HepG2 (cell line): ENCODE measurements around the gene UNC79. TPM values are rescaled to one million over a fixed set of nuclear protein-coding genes. Genes with fewer than 3 reads are reported as not detected.
A peak's percentile ranks its signal among the peaks of the same experiment; 100 is the strongest.

ENCODE experiments used
- ATAC-seq: fragments of 200-7000 bp; cut with Tn5 transposase; 3 replicates; pipeline ENCODE4 v1.9.1; 2020; ENCODE audit warnings: mild to moderate bottlenecking, moderate library complexity
- BruUV-seq: library from RNA; stranded (reverse); fragments of 400-500 nt; replicated peaks from 2 replicates; lab custom pipeline; 2021; lab: Mats Ljungman, UMichigan
- CTCF ChIA-PET: fragments of 300-600 bp; formaldehyde crosslinking; extraction: SDS; loops from one replicate; lab custom pipeline; 2021; ENCODE audit warnings: low total read pairs, inconsistent platforms, low intra/inter-chr PET ratio; lab: Yijun Ruan, JAX
- POLR2A ChIA-PET: fragments of 350-600 bp; sonication (Branson Sonifier 250); formaldehyde crosslinking; loops from one replicate; lab custom pipeline; 2020; ENCODE audit warnings: antibody characterized with exemption, inconsistent platforms; lab: Yijun Ruan, JAX
- DNase-seq: peaks from one replicate; pipeline ENCODE4 v3.0.0-alpha.2; 2015; ENCODE audit warnings: low spot score
- FAIRE-seq: peaks from 3 replicates; lab custom pipeline; 2011; peaks lifted over from hg19 to GRCh38; lab: Jason Lieb, UNC
- H2AFZ ChIP-seq: one replicate; pipeline ENCODE4 v1.6.1; 2011; ENCODE audit warnings: low read length, inconsistent platforms
- H3K27ac ChIP-seq: fragments of 300-600 bp; 3 replicates; pipeline ENCODE4 v1.8.0; 2011; ENCODE audit warnings: mixed run types, mild to moderate bottlenecking, mixed read lengths, low read length, inconsistent platforms; ENCODE audit not compliant: insufficient read depth; ENCODE audit errors: extremely low read length
- H3K27me3 ChIP-seq, 2 experiments: fragments of 200-600 bp in 1 of 2; 2 replicates in 1 of 2; 3 replicates in 1 of 2; pipeline versions ENCODE4 v1.6.0 to v1.8.0; 2011; ENCODE audit warnings: low read length in 2 of 2, mild to moderate bottlenecking in 2 of 2, moderate library complexity in 2 of 2, inconsistent platforms in 1 of 2; ENCODE audit not compliant: insufficient read depth in 2 of 2, control insufficient read depth in 1 of 2
- H3K36me3 ChIP-seq, 2 experiments: fragments of 200-600 bp in 1 of 2; replicated peaks in 1 of 2; 2 replicates in 1 of 2; 3 replicates in 1 of 2; pipeline versions ENCODE4 v1.5.1 to v1.8.0; 2011; ENCODE audit warnings: low read length in 2 of 2, inconsistent platforms in 1 of 2; ENCODE audit not compliant: insufficient read depth in 2 of 2, control insufficient read depth in 1 of 2
- H3K4me1 ChIP-seq: 2 replicates; pipeline ENCODE4 v1.5.1; 2012; ENCODE audit warnings: low read length, inconsistent platforms; ENCODE audit not compliant: insufficient read depth
- H3K4me2 ChIP-seq: 2 replicates; pipeline ENCODE4 v1.6.0; 2011; ENCODE audit warnings: low read depth, low read length, inconsistent platforms
- H3K4me3 ChIP-seq, 3 experiments: fragments of 200-600 bp in 1 of 3; sonication (generic), shearing (Covaris generic) in 1 of 3; replicated peaks in 1 of 3; 2 replicates each; pipeline ENCODE4 v1.5.1; 2011 to 2016; ENCODE audit warnings: low read length in 3 of 3, inconsistent platforms in 2 of 3, low read depth in 2 of 3, mild to moderate bottlenecking in 2 of 3, control low read depth in 1 of 3, mixed read lengths in 1 of 3; ENCODE audit not compliant: insufficient read depth in 1 of 3
- H3K79me2 ChIP-seq: one replicate; pipeline ENCODE4 v1.6.1; 2011; ENCODE audit warnings: low read length, inconsistent platforms; ENCODE audit not compliant: insufficient read depth
- H3K9ac ChIP-seq: 2 replicates; pipeline ENCODE4 v1.6.0; 2011; ENCODE audit warnings: mild to moderate bottlenecking, low read depth, low read length, inconsistent platforms; ENCODE audit not compliant: insufficient read depth
- H3K9me3 ChIP-seq: 2 replicates; pipeline ENCODE4 v1.5.1; 2012; ENCODE audit warnings: mild to moderate bottlenecking, low read length
- H4K20me1 ChIP-seq: 2 replicates; pipeline ENCODE4 v1.6.0; 2011; ENCODE audit warnings: inconsistent platforms, mild to moderate bottlenecking, low read length, moderate library complexity; ENCODE audit not compliant: insufficient read depth
- ASH2L ChIP-seq: fragments of 300-600, 200-600 bp; sonication (generic); IDR thresholded peaks from 2 replicates; pipeline ENCODE4 v1.7.0; 2017; ENCODE audit warnings: low read depth, mild to moderate bottlenecking, moderate library complexity, mixed read lengths, low read length; ENCODE audit not compliant: insufficient read length
- ATF7 ChIP-seq, 2 experiments: fragments of 450-650 bp in 1 of 2; sonication (generic) in 1 of 2; formaldehyde crosslinking in 1 of 2; IDR thresholded peaks; 2 replicates each; pipeline versions ENCODE4 v1.4.0 to v1.6.1; 2016 to 2020; ENCODE audit warnings: antibody characterized with exemption in 1 of 2, mild to moderate bottlenecking in 1 of 2, missing genetic modification reagents in 1 of 2
- CEBPB ChIP-seq: IDR thresholded peaks from 2 replicates; pipeline ENCODE4 v1.6.1; 2011; ENCODE audit warnings: low read depth, low read length, improper control_type of control experiment, borderline replicate concordance
- ISX ChIP-seq: sonication (generic); formaldehyde crosslinking; conservative IDR thresholded peaks from 2 replicates; pipeline ENCODE4 v1.5.0; 2020; ENCODE audit warnings: missing genetic modification reagents
- NFYB ChIP-seq: sonication (generic); formaldehyde crosslinking; IDR thresholded peaks from 2 replicates; pipeline ENCODE4 v1.4.0; 2020; ENCODE audit warnings: missing genetic modification reagents
- NR2F2 ChIP-seq: IDR thresholded peaks from 2 replicates; pipeline ENCODE4 v1.6.1; 2012; ENCODE audit warnings: low read depth, inconsistent platforms, borderline replicate concordance
- SRSF9 ChIP-seq: fragments of 200-400 bp; formaldehyde crosslinking; IDR thresholded peaks from 2 replicates; pipeline ENCODE4 v1.6.1; 2018; ENCODE audit warnings: borderline replicate concordance, mild to moderate bottlenecking, low read depth, low read length; ENCODE audit not compliant: insufficient read depth, poor library complexity, severe bottlenecking
- TBL1XR1 ChIP-seq: fragments of 150-350 bp; IDR thresholded peaks from 2 replicates; pipeline ENCODE4 v1.6.1; 2014; ENCODE audit warnings: borderline replicate concordance, low read length; ENCODE audit not compliant: partially characterized antibody
- ZNF432 ChIP-seq: sonication (generic); formaldehyde crosslinking; IDR thresholded peaks from 2 replicates; pipeline ENCODE4 v1.5.0; 2020; ENCODE audit warnings: missing genetic modification reagents, mild to moderate bottlenecking, borderline replicate concordance
- WGBS: methylation state at CpG from one replicate; pipeline ENCODE4 v1.1.6; 2017; ENCODE audit warnings: low lambda C conversion rate; 5-methylcytosine and 5-hydroxymethylcytosine counted together
- in situ Hi-C: cut with HindIII; loops from 2 replicates; pipeline ENCODE4 v1.10.0; 2017; ENCODE audit warnings: low pct_unique_long_range_greater_than_20kb; ENCODE audit not compliant: extremely low pct_ligation_motif_present
- intact Hi-C: fragments of 100-400 bp; cut with micrococcal nuclease; formaldehyde crosslinking; loops from one replicate; pipeline ENCODE4 v1.10.0; 2022; ENCODE audit not compliant: unreplicated experiment
- polyA plus RNA-seq, 8 experiments: library from polyadenylated mRNA; depleted of rRNA in 3 of 8; stranded (reverse) in 7 of 8; unstranded in 1 of 8; fragments of >200 nt; fragmentation: Illumina TruSeq in 4 of 8; extraction: Trizol in 4 of 8; gene quantifications; 2 replicates each; pipeline versions ENCODE4 v1.2.1 to v1.2.3, GENCODE V29; 2011 to 2016; ENCODE audit warnings: low read depth in 4 of 8, missing spikeins in 1 of 8, mixed read lengths in 1 of 8; ENCODE audit not compliant: insufficient read depth in 1 of 8
- total RNA-seq, 5 experiments: library from RNA; depleted of rRNA; stranded (reverse); fragments of >200 nt; fragmentation: Illumina TruSeq; extraction: Trizol; gene quantifications; 2 replicates each; pipeline ENCODE4 v1.2.3, GENCODE V29; 2016; ENCODE audit warnings: low read depth in 1 of 5
- TF ChIP-seq, protein P1 (sequence below): sonication (generic); formaldehyde crosslinking; IDR thresholded peaks from 2 replicates; pipeline ENCODE4 v1.4.0; 2020; ENCODE audit warnings: mild to moderate bottlenecking, missing genetic modification reagents
- TF ChIP-seq, protein P2 (sequence below): IDR thresholded peaks from 2 replicates; pipeline ENCODE4 v1.6.1; 2018; ENCODE audit warnings: missing genetic modification reagents, mild to moderate bottlenecking, missing compliant biosample characterization

The UNC79 gene
- total and polyA plus RNA-seq, 2 of the 13 experiments (the other 11 are each of a cell fraction or from before 2014, with no cell fraction given), result under 0.01 TPM; not detected in 1

DNA sequence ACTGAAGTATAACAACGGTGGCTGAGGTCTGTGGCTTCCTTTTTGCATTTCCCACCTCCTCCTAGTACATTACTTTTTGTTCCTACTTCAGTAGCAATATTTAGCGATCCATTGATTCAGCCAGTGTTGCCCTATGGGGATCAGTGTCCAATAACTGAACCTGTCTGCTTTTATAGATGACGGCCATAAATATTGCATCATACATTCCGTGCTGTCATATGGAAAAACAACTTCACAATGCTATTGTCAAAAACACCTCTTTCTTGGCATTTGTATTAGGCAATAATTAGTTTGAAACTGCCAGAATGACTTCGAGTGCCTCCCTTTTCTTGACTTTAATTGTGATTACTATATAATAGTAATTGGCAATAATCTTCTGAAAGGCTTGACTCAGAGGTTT, 208.1 kb downstream of the UNC79 start:
- intact Hi-C loops, result no loop called here
- Histone ChIP-seq H3K9me3 (no peaks in the 10 kb centered on the region), H3K4me3 (no peak overlapping the region), H3K9ac (no peak overlapping the region), H3K36me3 (no peaks in the 10 kb centered on the region), H3K4me2 (no peak overlapping the region), H3K79me2 (no peaks in the 10 kb centered on the region), H3K27ac (no peak overlapping the region)
- POLR2A ChIA-PET, result no interaction called here
- no peak for ATAC-seq
- in situ Hi-C loops, result no loop called here
- DNase-seq, result no peak
- CTCF ChIA-PET, result no interaction called here
- no peak for FAIRE-seq
- no peak for TF ChIP-seq ASH2L
- TF ChIP-seq SRSF9, result no peak
- TF ChIP-seq CEBPB, result peak; percentile 66
- TF ChIP-seq ATF7 (IDR thresholded peaks at IDR 0.05), result peak; percentile 68
- TF ChIP-seq ATF7 (CRISPR knock-in tag; IDR thresholded peaks at IDR 0.05), result no peak
- TF ChIP-seq, all 625 proteins: peak for 2
- Histone ChIP-seq H2AFZ (no peak overlapping the region), H4K20me1 (no peaks in the 10 kb centered on the region), H3K27me3 (peaks cover 1 to 6% of the 10 kb centered on the region in 2 experiments; a peak in 1 of 5 replicates), H3K4me1 (no peaks in the 10 kb centered on the region)
- no TSS peak for BruUV-seq
- WGBS, result under 1% methylated on average over 5 of the region's 5 CpGs

DNA sequence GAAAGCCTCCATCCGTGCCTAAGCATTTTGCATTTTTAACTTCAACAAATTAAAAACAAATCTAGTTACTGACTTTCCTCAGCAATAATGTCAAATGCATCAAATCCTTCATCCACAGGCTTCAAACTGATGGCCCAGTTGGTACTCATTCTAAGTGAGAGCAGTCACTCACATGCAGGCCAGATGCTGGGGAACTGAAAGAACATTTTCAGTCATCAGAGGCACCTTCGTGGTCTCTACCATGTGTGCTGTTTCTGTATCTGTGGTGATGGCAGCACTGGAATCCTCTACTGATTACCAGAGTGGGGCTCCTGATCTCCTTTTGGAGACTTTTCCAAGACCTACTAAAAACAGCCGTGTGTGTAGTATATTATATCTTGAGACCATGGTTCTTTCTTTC, 212.4 kb downstream of the UNC79 start:
- no peaks in the 10 kb centered on the region for H3K36me3 ChIP-seq
- in situ Hi-C loops, result no loop called here
- ATAC-seq, result no peak
- intact Hi-C loops, result no loop called here
- no peaks in the 10 kb centered on the region for H3K9me3 ChIP-seq
- no peak overlapping the region for H3K27ac ChIP-seq
- ChIA-PET POLR2A (no interaction called here), CTCF (no interaction called here)
- peaks cover 1 to 6% of the 10 kb centered on the region in 2 experiments; a peak in 1 of 5 replicates for H3K27me3 ChIP-seq
- no peak for FAIRE-seq
- no TSS peak for BruUV-seq
- no peak overlapping the region for H3K9ac ChIP-seq
- no peaks in the 10 kb centered on the region for H3K79me2 ChIP-seq
- H3K4me1 ChIP-seq, result no peaks in the 10 kb centered on the region
- TF ChIP-seq, protein P1, sequence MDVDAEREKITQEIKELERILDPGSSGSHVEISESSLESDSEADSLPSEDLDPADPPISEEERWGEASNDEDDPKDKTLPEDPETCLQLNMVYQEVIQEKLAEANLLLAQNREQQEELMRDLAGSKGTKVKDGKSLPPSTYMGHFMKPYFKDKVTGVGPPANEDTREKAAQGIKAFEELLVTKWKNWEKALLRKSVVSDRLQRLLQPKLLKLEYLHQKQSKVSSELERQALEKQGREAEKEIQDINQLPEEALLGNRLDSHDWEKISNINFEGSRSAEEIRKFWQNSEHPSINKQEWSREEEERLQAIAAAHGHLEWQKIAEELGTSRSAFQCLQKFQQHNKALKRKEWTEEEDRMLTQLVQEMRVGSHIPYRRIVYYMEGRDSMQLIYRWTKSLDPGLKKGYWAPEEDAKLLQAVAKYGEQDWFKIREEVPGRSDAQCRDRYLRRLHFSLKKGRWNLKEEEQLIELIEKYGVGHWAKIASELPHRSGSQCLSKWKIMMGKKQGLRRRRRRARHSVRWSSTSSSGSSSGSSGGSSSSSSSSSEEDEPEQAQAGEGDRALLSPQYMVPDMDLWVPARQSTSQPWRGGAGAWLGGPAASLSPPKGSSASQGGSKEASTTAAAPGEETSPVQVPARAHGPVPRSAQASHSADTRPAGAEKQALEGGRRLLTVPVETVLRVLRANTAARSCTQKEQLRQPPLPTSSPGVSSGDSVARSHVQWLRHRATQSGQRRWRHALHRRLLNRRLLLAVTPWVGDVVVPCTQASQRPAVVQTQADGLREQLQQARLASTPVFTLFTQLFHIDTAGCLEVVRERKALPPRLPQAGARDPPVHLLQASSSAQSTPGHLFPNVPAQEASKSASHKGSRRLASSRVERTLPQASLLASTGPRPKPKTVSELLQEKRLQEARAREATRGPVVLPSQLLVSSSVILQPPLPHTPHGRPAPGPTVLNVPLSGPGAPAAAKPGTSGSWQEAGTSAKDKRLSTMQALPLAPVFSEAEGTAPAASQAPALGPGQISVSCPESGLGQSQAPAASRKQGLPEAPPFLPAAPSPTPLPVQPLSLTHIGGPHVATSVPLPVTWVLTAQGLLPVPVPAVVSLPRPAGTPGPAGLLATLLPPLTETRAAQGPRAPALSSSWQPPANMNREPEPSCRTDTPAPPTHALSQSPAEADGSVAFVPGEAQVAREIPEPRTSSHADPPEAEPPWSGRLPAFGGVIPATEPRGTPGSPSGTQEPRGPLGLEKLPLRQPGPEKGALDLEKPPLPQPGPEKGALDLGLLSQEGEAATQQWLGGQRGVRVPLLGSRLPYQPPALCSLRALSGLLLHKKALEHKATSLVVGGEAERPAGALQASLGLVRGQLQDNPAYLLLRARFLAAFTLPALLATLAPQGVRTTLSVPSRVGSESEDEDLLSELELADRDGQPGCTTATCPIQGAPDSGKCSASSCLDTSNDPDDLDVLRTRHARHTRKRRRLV (CRISPR knock-in tag), result no peak
- TF ChIP-seq NFYB (CRISPR knock-in tag) (no peak), ZNF432 (CRISPR knock-in tag) (no peak), TBL1XR1 (no peak), ISX (CRISPR knock-in tag) (no peak), NR2F2 (no peak)
- TF ChIP-seq, protein P2, sequence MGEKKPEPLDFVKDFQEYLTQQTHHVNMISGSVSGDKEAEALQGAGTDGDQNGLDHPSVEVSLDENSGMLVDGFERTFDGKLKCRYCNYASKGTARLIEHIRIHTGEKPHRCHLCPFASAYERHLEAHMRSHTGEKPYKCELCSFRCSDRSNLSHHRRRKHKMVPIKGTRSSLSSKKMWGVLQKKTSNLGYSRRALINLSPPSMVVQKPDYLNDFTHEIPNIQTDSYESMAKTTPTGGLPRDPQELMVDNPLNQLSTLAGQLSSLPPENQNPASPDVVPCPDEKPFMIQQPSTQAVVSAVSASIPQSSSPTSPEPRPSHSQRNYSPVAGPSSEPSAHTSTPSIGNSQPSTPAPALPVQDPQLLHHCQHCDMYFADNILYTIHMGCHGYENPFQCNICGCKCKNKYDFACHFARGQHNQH, result no peak
- no peak overlapping the region for H3K4me2 ChIP-seq
- DNase-seq, result no peak
- no peak overlapping the region for H2AFZ ChIP-seq
- H4K20me1 ChIP-seq, result no peaks in the 10 kb centered on the region
- H3K4me3 ChIP-seq, result no peak overlapping the region
- 2% methylated on average over 3 of the region's 3 CpGs for WGBS
